DOHH2 (cell line): ENCODE data around the gene SRR.

Source experiments
- H3F3A ChIP-seq: fragments of 200-600 bp; sonication (generic), shearing (Covaris generic); 2 replicates; pipeline ENCODE4 v1.6.0; 2016; ENCODE audit warnings: antibody characterized with exemption, mild to moderate bottlenecking; ENCODE audit not compliant: control insufficient read depth, insufficient read depth
- H3K27ac ChIP-seq: fragments of 200-600 bp; sonication (generic); 2 replicates; pipeline ENCODE4 v1.5.1; 2014; ENCODE audit warnings: low read depth, mild to moderate bottlenecking, low read length, moderate library complexity
- H3K27me3 ChIP-seq: fragments of 200-600 bp; sonication (generic); 2 replicates; pipeline ENCODE4 v1.6.1; 2014; ENCODE audit warnings: mild to moderate bottlenecking, low read length, mixed read lengths; ENCODE audit not compliant: control insufficient read depth
- H3K36me3 ChIP-seq: fragments of 200-600 bp; sonication (generic); 2 replicates; pipeline ENCODE4 v1.6.1; 2014; ENCODE audit warnings: mild to moderate bottlenecking, low read length, moderate library complexity, mixed read lengths; ENCODE audit not compliant: control insufficient read depth
- H3K4me1 ChIP-seq: fragments of 200-600 bp; sonication (generic); 2 replicates; pipeline ENCODE4 v1.6.1; 2014; ENCODE audit warnings: mild to moderate bottlenecking, low read length, mixed read lengths; ENCODE audit not compliant: control insufficient read depth
- H3K4me2 ChIP-seq: fragments of 200-600 bp; sonication (generic); 2 replicates; pipeline ENCODE4 v1.6.0; 2014; ENCODE audit warnings: mild to moderate bottlenecking, low read length, moderate library complexity
- H3K4me3 ChIP-seq: fragments of 200-600 bp; sonication (generic); 2 replicates; pipeline ENCODE4 v1.5.1; 2014; ENCODE audit warnings: mild to moderate bottlenecking, low read length, mixed read lengths
- H3K79me2 ChIP-seq: fragments of 200-600 bp; sonication (generic); 2 replicates; pipeline ENCODE4 v1.6.1; 2014; ENCODE audit warnings: mild to moderate bottlenecking, low read length, mixed read lengths; ENCODE audit not compliant: control insufficient read depth
- H3K9me2 ChIP-seq: fragments of 200-600 bp; sonication (generic); replicated peaks from 2 replicates; pipeline ENCODE4 v1.6.1; 2014; ENCODE audit warnings: mild to moderate bottlenecking, low read length, mixed read lengths; ENCODE audit not compliant: control insufficient read depth
- H3K9me3 ChIP-seq: fragments of 200-600 bp; sonication (generic); 2 replicates; pipeline ENCODE4 v1.6.1; 2014; ENCODE audit warnings: antibody characterized with exemption, low read length, mixed read lengths; ENCODE audit not compliant: control insufficient read depth, insufficient read depth
- H4K20me1 ChIP-seq: fragments of 200-600 bp; sonication (generic); 2 replicates; pipeline ENCODE4 v1.6.0; 2014; ENCODE audit warnings: low read depth, mild to moderate bottlenecking, antibody characterized with exemption, low read length, moderate library complexity; ENCODE audit not compliant: control insufficient read depth, insufficient read depth
- CTCF ChIP-seq: fragments of 200-600 bp; sonication (generic); IDR thresholded peaks from one replicate; pipeline ENCODE4 v1.5.1; 2014; ENCODE audit warnings: antibody characterized with exemption, mild to moderate bottlenecking, low read depth, low read length; ENCODE audit not compliant: poor library complexity, severe bottlenecking
- EZH2phosphoT487 ChIP-seq: fragments of 200-600 bp; sonication (generic); IDR thresholded peaks from 2 replicates; pipeline ENCODE4 v1.6.1; 2017; ENCODE audit warnings: borderline replicate concordance, mild to moderate bottlenecking, antibody characterized with exemption, low read length, moderate library complexity, mixed read lengths

SRR gene

GRCh38 chr17:2277429-2278170 is 26.1 kb upstream of the SRR start:
- Histone ChIP-seq H4K20me1 (peaks cover 4% of the 10 kb centered on the region; the same call in 1 of the 2 replicates), H3K9me3 (no peaks in the 10 kb centered on the region), H3K4me3 (no peak overlapping the region), H3K36me3 (peaks cover 37% of the 10 kb centered on the region), H3K27me3 (no peaks in the 10 kb centered on the region), H3K4me1 (no peaks in the 10 kb centered on the region), H3K9me2 (no peaks in the 10 kb centered on the region), H3F3A (no peaks in the 10 kb centered on the region), H3K27ac (no peak overlapping the region), H3K4me2 (no peak overlapping the region), H3K79me2 (no peaks in the 10 kb centered on the region)
- TF ChIP-seq CTCF (no peak), EZH2phosphoT487 (no peak)

- Histone ChIP-seq H3K27ac (no peak overlapping the region), H4K20me1 (peaks cover 4% of the 10 kb centered on the region; the same call in 1 of the 2 replicates), H3K4me2 (no peak overlapping the region), H3K27me3 (no peaks in the 10 kb centered on the region), H3K9me3 (no peaks in the 10 kb centered on the region), H3K36me3 (peaks cover 55% of the 10 kb centered on the region), H3F3A (peaks cover 9% of the 10 kb centered on the region; the same call in 1 of the 2 replicates), H3K4me1 (no peaks in the 10 kb centered on the region), H3K4me3 (no peak overlapping the region), H3K9me2 (no peaks in the 10 kb centered on the region), H3K79me2 (no peaks in the 10 kb centered on the region)
- TF ChIP-seq EZH2phosphoT487 (no peak), CTCF (no peak)
Measured at GRCh38 chr17:2279707-2280106, 24.0 kb upstream of the SRR start.

GRCh38 chr17:2282297-2282873 is 21.4 kb upstream of the SRR start:
- Histone ChIP-seq H3K4me2 (no peak overlapping the region), H3K9me2 (no peaks in the 10 kb centered on the region), H3F3A (peaks cover 13% of the 10 kb centered on the region; the same call in 1 of the 2 replicates), H3K9me3 (no peaks in the 10 kb centered on the region), H3K36me3 (peaks cover 62% of the 10 kb centered on the region), H4K20me1 (peaks cover 4% of the 10 kb centered on the region; the same call in 1 of the 2 replicates), H3K27ac (no peak overlapping the region), H3K27me3 (no peaks in the 10 kb centered on the region), H3K4me3 (no peak overlapping the region), H3K79me2 (no peaks in the 10 kb centered on the region), H3K4me1 (no peaks in the 10 kb centered on the region)
- peak; percentile 65 for TF ChIP-seq CTCF
- TF ChIP-seq EZH2phosphoT487 = no peak
